WTC11 (cell line): ENCODE measurements around the gene DDN. TPM values are rescaled to one million over a fixed set of nuclear protein-coding genes. Genes with fewer than 3 reads are reported as not detected.

Experiments used
- ATAC-seq: fragments of 200-7000 bp; cut with Tn5 transposase; 2 replicates; pipeline ENCODE4 v1.10.0; 2021; ENCODE audit warnings: mild to moderate bottlenecking, moderate library complexity
- CTCF ChIA-PET: fragments of 300-600 bp; sonication (Branson Sonifier 250); formaldehyde crosslinking; loops from one replicate; lab custom pipeline; 2021; ENCODE audit warnings: antibody characterized with exemption; lab: Charles Lee
- POLR2A ChIA-PET: fragments of 350-600 bp; sonication (Branson Sonifier 250); formaldehyde crosslinking; loops from one replicate; lab custom pipeline; 2021; ENCODE audit warnings: antibody characterized with exemption; lab: Charles Lee
- DNase-seq: peaks from one replicate; pipeline ENCODE4 v3.0.0; 2021; ENCODE audit warnings: low spot score
- H3K27ac Mint-ChIP-seq: 2 replicates; pipeline ENCODE4 v1.8.0; 2021; ENCODE audit warnings: mixed read lengths
- H3K27me3 Mint-ChIP-seq: 2 replicates; pipeline ENCODE4 v1.8.0; 2021; ENCODE audit warnings: low read depth, mild to moderate bottlenecking, moderate library complexity, mixed read lengths
- H3K36me3 Mint-ChIP-seq: 2 replicates; pipeline ENCODE4 v1.8.0; 2021; ENCODE audit warnings: mixed read lengths
- H3K4me1 Mint-ChIP-seq: 2 replicates; pipeline ENCODE4 v1.8.0; 2022; ENCODE audit warnings: mixed read lengths
- H3K4me3 Mint-ChIP-seq: 2 replicates; pipeline ENCODE4 v1.8.0; 2021; ENCODE audit warnings: mild to moderate bottlenecking, moderate library complexity, mixed read lengths
- H3K9me3 Mint-ChIP-seq: 2 replicates; pipeline ENCODE4 v1.8.0; 2021; ENCODE audit warnings: mixed read lengths
- CDX4 ChIP-seq: fragments of 250-450 bp; sonication (Bioruptor Pico); IDR thresholded peaks from 2 replicates; pipeline ENCODE4 v1.9.0; 2021; ENCODE audit warnings: moderate library complexity, mild to moderate bottlenecking, inconsistent platforms, borderline replicate concordance
- CREB1 ChIP-seq: sonication (generic); formaldehyde crosslinking; IDR thresholded peaks from 2 replicates; pipeline ENCODE4 v1.8.0; 2023; ENCODE audit warnings: mild to moderate bottlenecking, missing genetic modification reagents
- CTCF ChIP-seq: fragments of 200-600 bp; IDR thresholded peaks from 2 replicates; pipeline ENCODE4 v1.8.0; 2022; ENCODE audit warnings: antibody characterized with exemption
- ETV6 ChIP-seq: sonication (generic); formaldehyde crosslinking; IDR thresholded peaks from 2 replicates; pipeline ENCODE4 v1.8.1; 2022; ENCODE audit warnings: mild to moderate bottlenecking, missing genetic modification reagents
- FOXK1 ChIP-seq: sonication (generic); formaldehyde crosslinking; IDR thresholded peaks from 2 replicates; pipeline ENCODE4 v1.8.0; 2022; ENCODE audit warnings: mild to moderate bottlenecking, moderate library complexity, missing genetic modification reagents
- GABPB1 ChIP-seq: sonication (generic); formaldehyde crosslinking; IDR thresholded peaks from 2 replicates; pipeline ENCODE4 v1.8.1; 2023; ENCODE audit warnings: mild to moderate bottlenecking, missing genetic modification reagents
- IRF1 ChIP-seq: sonication (generic); formaldehyde crosslinking; IDR thresholded peaks from 2 replicates; pipeline ENCODE4 v1.8.0; 2023; ENCODE audit warnings: missing genetic modification reagents
- NFE2L1 ChIP-seq: sonication (generic); formaldehyde crosslinking; IDR thresholded peaks from 2 replicates; pipeline ENCODE4 v1.8.1; 2023; ENCODE audit warnings: missing genetic modification reagents
- SMAD3 ChIP-seq: sonication (generic); formaldehyde crosslinking; IDR thresholded peaks from 2 replicates; pipeline ENCODE4 v1.8.0; 2022; ENCODE audit warnings: missing genetic modification reagents, mild to moderate bottlenecking, borderline replicate concordance
- SMAD4 ChIP-seq: sonication (generic); formaldehyde crosslinking; IDR thresholded peaks from 2 replicates; pipeline ENCODE4 v1.8.0; 2022; ENCODE audit warnings: mild to moderate bottlenecking, missing genetic modification reagents
- SOX15 ChIP-seq: fragments of 250-450 bp; sonication (Bioruptor Pico); IDR thresholded peaks from 2 replicates; pipeline ENCODE4 v1.9.0; 2021; ENCODE audit warnings: mild to moderate bottlenecking
- TCF7 ChIP-seq: sonication (generic); formaldehyde crosslinking; IDR thresholded peaks from 2 replicates; pipeline ENCODE4 v1.8.0; 2022; ENCODE audit warnings: mild to moderate bottlenecking, low read depth, missing genetic modification reagents, moderate library complexity
- TP53 ChIP-seq: sonication (generic); formaldehyde crosslinking; IDR thresholded peaks from 2 replicates; pipeline ENCODE4 v1.8.1; 2023; ENCODE audit warnings: mild to moderate bottlenecking, missing genetic modification reagents
- ZBTB21 ChIP-seq: sonication (generic); formaldehyde crosslinking; IDR thresholded peaks from 2 replicates; pipeline ENCODE4 v1.8.1; 2023; ENCODE audit warnings: mild to moderate bottlenecking, missing genetic modification reagents, borderline replicate concordance
- ZMAT4 ChIP-seq: fragments of 250-450 bp; sonication (Bioruptor Pico); IDR thresholded peaks from 2 replicates; pipeline ENCODE4 v1.9.0; 2021; ENCODE audit warnings: mild to moderate bottlenecking
- ZNF138 ChIP-seq: sonication (generic); formaldehyde crosslinking; conservative IDR thresholded peaks from 2 replicates; pipeline ENCODE4 v1.8.1; 2022; ENCODE audit warnings: mild to moderate bottlenecking, moderate library complexity, missing genetic modification reagents
- ZNF416 ChIP-seq: fragments of 250-450 bp; sonication (Bioruptor Pico); IDR thresholded peaks from 2 replicates; pipeline ENCODE4 v1.9.0; 2021; ENCODE audit warnings: mild to moderate bottlenecking, inconsistent platforms
- ZSCAN18 ChIP-seq: fragments of 250-450 bp; sonication (Bioruptor Pico); IDR thresholded peaks from 2 replicates; pipeline ENCODE4 v2.1.2; 2022; ENCODE audit warnings: mild to moderate bottlenecking, moderate library complexity
- total RNA-seq: library from RNA; stranded (reverse); gene quantifications from 3 replicates; pipeline ENCODE4 v1.2.3, GENCODE V29; 2021
- TF ChIP-seq, protein P1 (sequence below): sonication (generic); formaldehyde crosslinking; IDR thresholded peaks from 2 replicates; pipeline ENCODE4 v1.8.1; 2023; ENCODE audit warnings: mild to moderate bottlenecking, missing genetic modification reagents, moderate library complexity
- TF ChIP-seq, protein P2 (sequence below): sonication (generic); formaldehyde crosslinking; IDR thresholded peaks from 2 replicates; pipeline ENCODE4 v1.8.0; 2023; ENCODE audit warnings: missing genetic modification reagents, mild to moderate bottlenecking, borderline replicate concordance

DDN gene
- total RNA-seq, 1 experiment from 2014 or later = 0.33 TPM

GRCh38 chr12:49044660-49045059 is 45.5 kb upstream of the DDN start:
- no peak overlapping the region for H3K4me3 Mint-ChIP-seq
- ATAC-seq (no peak), DNase-seq (no peak)
- POLR2A ChIA-PET = no interaction called here
- H3K36me3 Mint-ChIP-seq = peaks cover 79% of the 10 kb centered on the region
- no peak overlapping the region for H3K27ac Mint-ChIP-seq
- H3K4me1 Mint-ChIP-seq = no peaks in the 10 kb centered on the region
- CTCF ChIA-PET = interaction anchor here (1.1 to 2.6 kb wide), 11 partner anchors 12 to 188 kb away, joined by 3 to 37 read pairs (median 12); partner anchors contain the start of genes DDN and PRKAG1
- H3K27me3 Mint-ChIP-seq = no peaks in the 10 kb centered on the region
- TF ChIP-seq, protein P1, sequence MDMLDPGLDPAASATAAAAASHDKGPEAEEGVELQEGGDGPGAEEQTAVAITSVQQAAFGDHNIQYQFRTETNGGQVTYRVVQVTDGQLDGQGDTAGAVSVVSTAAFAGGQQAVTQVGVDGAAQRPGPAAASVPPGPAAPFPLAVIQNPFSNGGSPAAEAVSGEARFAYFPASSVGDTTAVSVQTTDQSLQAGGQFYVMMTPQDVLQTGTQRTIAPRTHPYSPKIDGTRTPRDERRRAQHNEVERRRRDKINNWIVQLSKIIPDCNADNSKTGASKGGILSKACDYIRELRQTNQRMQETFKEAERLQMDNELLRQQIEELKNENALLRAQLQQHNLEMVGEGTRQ (CRISPR knock-in tag) = no peak
- TF ChIP-seq SMAD3 = no peak
- no peak for TF ChIP-seq ZSCAN18 (CRISPR knock-in tag)
- H3K9me3 Mint-ChIP-seq = no peaks in the 10 kb centered on the region

DNA sequence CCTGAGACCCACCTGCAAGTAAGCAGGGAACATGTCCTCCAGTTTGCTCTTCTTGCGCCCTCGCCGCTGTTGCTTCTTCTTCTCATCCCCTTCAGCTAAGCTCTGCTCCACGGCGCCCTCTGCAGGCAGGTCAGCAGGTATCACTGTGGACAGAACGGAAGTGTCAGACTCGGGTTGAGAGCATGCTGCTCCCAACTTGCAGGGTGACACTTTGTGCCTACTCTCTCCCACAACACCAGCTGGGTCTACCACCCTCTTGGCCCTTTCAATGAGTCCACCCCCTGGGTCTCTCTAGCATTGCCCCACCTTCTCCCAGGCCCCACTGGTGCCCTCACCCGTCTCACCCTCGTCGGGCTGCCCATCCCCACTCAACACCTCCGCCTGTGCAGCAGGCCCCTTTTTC is 44.7 kb upstream of the DDN start:
- Mint-ChIP-seq H3K27ac (no peak overlapping the region), H3K4me3 (no peak overlapping the region), H3K4me1 (no peaks in the 10 kb centered on the region), H3K27me3 (no peaks in the 10 kb centered on the region), H3K9me3 (no peaks in the 10 kb centered on the region), H3K36me3 (peaks cover 78% of the 10 kb centered on the region)
- CTCF ChIA-PET = interaction anchor here (0.6 to 2.6 kb wide), 30 partner anchors 10 to 188 kb away, joined by 3 to 37 read pairs (median 4); partner anchors contain the start of genes DDN, KMT2D, PRKAG1 and RND1
- ATAC-seq (peak; percentile 86), DNase-seq (peak; percentile 91)
- POLR2A ChIA-PET = interaction anchor here (1.2 to 1.3 kb wide), 2 partner anchors 10 to 11 kb away, joined by 3 read pairs; no protein-coding TSS in a partner anchor
- TF ChIP-seq IRF1 (CRISPR knock-in tag) (0 out of 2 replicates have a peak, but pooled peaks have one; percentile 44), SMAD4 (CRISPR knock-in tag) (no peak), CTCF (peak; percentile 76), CDX4 (CRISPR knock-in tag) (no peak), TCF7 (CRISPR knock-in tag) (no peak)

DNA sequence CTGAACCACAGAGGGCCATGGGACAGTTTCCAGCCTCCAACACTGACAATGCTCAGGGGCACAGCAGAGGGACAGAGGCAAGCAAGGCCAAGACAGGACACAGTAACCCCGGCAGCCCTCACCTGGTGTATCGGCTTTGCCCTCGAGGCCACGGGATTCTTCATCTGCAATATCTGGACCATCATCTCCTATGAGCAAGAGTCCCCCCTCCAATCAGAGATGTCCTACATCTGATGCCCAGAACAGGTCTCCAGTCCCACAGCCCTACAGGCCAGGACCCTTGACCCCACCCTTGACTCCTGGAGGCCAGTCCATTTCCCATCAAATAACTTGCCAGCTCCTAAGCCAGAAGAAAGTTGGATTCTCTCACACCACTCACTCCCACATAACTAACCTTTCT is 44.1 kb upstream of the DDN start:
- Mint-ChIP-seq H3K4me3 (no peak overlapping the region), H3K4me1 (no peaks in the 10 kb centered on the region), H3K27ac (no peak overlapping the region), H3K36me3 (peaks cover 77% of the 10 kb centered on the region), H3K9me3 (no peaks in the 10 kb centered on the region), H3K27me3 (no peaks in the 10 kb centered on the region)
- ATAC-seq = no peak
- ChIA-PET CTCF (interaction anchor here (0.6 to 2.6 kb wide), 28 partner anchors 9 to 189 kb away, joined by 3 to 37 read pairs (median 4); partner anchors contain the start of genes DDN, KMT2D, PRKAG1 and RND1), POLR2A (interaction anchor here (1.2 to 1.6 kb wide), 3 partner anchors 10 to 13 kb away, joined by 3 read pairs; no protein-coding TSS in a partner anchor)
- no peak for DNase-seq
- TF ChIP-seq ZNF138 (CRISPR knock-in tag) (no peak), FOXK1 (CRISPR knock-in tag) (no peak), GABPB1 (CRISPR knock-in tag) (no peak), ETV6 (CRISPR knock-in tag) (no peak), NFE2L1 (CRISPR knock-in tag) (no peak), ZBTB21 (no peak), SOX15 (CRISPR knock-in tag) (no peak), ZNF416 (CRISPR knock-in tag) (no peak), CREB1 (CRISPR knock-in tag) (no peak), TP53 (CRISPR knock-in tag) (no peak), ZMAT4 (CRISPR knock-in tag) (no peak), SMAD4 (CRISPR knock-in tag) (no peak)
- TF ChIP-seq, protein P2, sequence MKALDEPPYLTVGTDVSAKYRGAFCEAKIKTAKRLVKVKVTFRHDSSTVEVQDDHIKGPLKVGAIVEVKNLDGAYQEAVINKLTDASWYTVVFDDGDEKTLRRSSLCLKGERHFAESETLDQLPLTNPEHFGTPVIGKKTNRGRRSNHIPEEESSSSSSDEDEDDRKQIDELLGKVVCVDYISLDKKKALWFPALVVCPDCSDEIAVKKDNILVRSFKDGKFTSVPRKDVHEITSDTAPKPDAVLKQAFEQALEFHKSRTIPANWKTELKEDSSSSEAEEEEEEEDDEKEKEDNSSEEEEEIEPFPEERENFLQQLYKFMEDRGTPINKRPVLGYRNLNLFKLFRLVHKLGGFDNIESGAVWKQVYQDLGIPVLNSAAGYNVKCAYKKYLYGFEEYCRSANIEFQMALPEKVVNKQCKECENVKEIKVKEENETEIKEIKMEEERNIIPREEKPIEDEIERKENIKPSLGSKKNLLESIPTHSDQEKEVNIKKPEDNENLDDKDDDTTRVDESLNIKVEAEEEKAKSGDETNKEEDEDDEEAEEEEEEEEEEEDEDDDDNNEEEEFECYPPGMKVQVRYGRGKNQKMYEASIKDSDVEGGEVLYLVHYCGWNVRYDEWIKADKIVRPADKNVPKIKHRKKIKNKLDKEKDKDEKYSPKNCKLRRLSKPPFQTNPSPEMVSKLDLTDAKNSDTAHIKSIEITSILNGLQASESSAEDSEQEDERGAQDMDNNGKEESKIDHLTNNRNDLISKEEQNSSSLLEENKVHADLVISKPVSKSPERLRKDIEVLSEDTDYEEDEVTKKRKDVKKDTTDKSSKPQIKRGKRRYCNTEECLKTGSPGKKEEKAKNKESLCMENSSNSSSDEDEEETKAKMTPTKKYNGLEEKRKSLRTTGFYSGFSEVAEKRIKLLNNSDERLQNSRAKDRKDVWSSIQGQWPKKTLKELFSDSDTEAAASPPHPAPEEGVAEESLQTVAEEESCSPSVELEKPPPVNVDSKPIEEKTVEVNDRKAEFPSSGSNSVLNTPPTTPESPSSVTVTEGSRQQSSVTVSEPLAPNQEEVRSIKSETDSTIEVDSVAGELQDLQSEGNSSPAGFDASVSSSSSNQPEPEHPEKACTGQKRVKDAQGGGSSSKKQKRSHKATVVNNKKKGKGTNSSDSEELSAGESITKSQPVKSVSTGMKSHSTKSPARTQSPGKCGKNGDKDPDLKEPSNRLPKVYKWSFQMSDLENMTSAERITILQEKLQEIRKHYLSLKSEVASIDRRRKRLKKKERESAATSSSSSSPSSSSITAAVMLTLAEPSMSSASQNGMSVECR (CRISPR knock-in tag) = no peak
